PFSK-1 (cell line): ENCODE data around the gene F7.

ENCODE experiments used
- FOXP2 ChIP-seq: optimal IDR thresholded peaks from 2 replicates; pipeline ENCODE3; 2011; ENCODE audit warnings: borderline replicate concordance, control low read depth, inconsistent platforms; ENCODE audit not compliant: insufficient read depth; ENCODE audit errors: extremely low read length, extremely low read depth
- POLR2AphosphoS5 ChIP-seq: IDR thresholded peaks from 2 replicates; pipeline ENCODE4 v1.6.1; 2012; ENCODE audit warnings: low read depth, mild to moderate bottlenecking, control low read depth, low read length, moderate library complexity
- REST ChIP-seq, 2 experiments: IDR thresholded peaks; 2 replicates each; pipeline versions ENCODE4 v1.6.1 to v1.8.0; 2011 to 2012; ENCODE audit warnings: low read depth in 2 of 2, low read length in 2 of 2, control low read depth in 1 of 2, inconsistent platforms in 1 of 2, mild to moderate bottlenecking in 1 of 2, moderate library complexity in 1 of 2; ENCODE audit not compliant: insufficient read depth in 1 of 2
- SIN3A ChIP-seq: IDR thresholded peaks from 2 replicates; pipeline ENCODE4 v1.6.1; 2012; ENCODE audit warnings: mild to moderate bottlenecking, low read length, moderate library complexity, borderline replicate concordance; ENCODE audit not compliant: insufficient read depth
- TAF1 ChIP-seq: IDR thresholded peaks from 2 replicates; pipeline ENCODE4 v1.6.1; 2012; ENCODE audit warnings: low read length, control low read depth, borderline replicate concordance; ENCODE audit not compliant: insufficient read depth

Gene F7

GRCh38 chr13:113088691-113089020 is 16.9 kb upstream of the F7 start:
- TF ChIP-seq REST (IDR thresholded peaks at IDR 0.05; ENCODE audit: insufficient read depth in 1 of 2, low read depth in 2 of 2, low read length in 2 of 2) (no peak), SIN3A (no peak), POLR2AphosphoS5 (no peak), FOXP2 (no peak), TAF1 (no peak)

- TF ChIP-seq REST (IDR thresholded peaks at IDR 0.05; ENCODE audit: insufficient read depth in 1 of 2, low read depth in 2 of 2, low read length in 2 of 2) (no peak), POLR2AphosphoS5 (no peak), TAF1 (no peak), FOXP2 (no peak), SIN3A (no peak)
Observed at GRCh38 chr13:113089693-113090414, 15.7 kb upstream of the F7 start.

- TF ChIP-seq POLR2AphosphoS5 = no peak
- no peak for TF ChIP-seq FOXP2
- no peak for TF ChIP-seq TAF1
- TF ChIP-seq SIN3A = no peak
- no peak for TF ChIP-seq REST (IDR thresholded peaks at IDR 0.05; ENCODE audit: insufficient read depth in 1 of 2, low read depth in 2 of 2, low read length in 2 of 2)
Observed at GRCh38 chr13:113090415-113090770, 15.2 kb upstream of the F7 start.

- TF ChIP-seq FOXP2 (no peak), SIN3A (no peak), TAF1 (no peak), REST (IDR thresholded peaks at IDR 0.05; ENCODE audit: insufficient read depth in 1 of 2, low read depth in 2 of 2, low read length in 2 of 2) (no peak), POLR2AphosphoS5 (no peak)
Observed at GRCh38 chr13:113090806-113091205, 14.8 kb upstream of the F7 start.
